ENCODE measurements around the gene MED26. TPM values are rescaled to one million over a fixed set of nuclear protein-coding genes. Genes with fewer than 3 reads are reported as not detected.
A peak's percentile ranks its signal among the peaks of the same experiment; 100 is the strongest.

MED26 gene
- total RNA-seq, 4 donors from 2014 or later: 12.0 to 16.6 (median 14.5) TPM

GRCh38 chr19:16541526-16542044 is 86.4 kb downstream of the MED26 start:
- no peak for DNase-seq (ENCODE audit: low spot score in 2 of 2)
- peak overlapping the region; percentile 94 for H3K4me3 ChIP-seq (ENCODE audit: low read depth, poor library complexity, severe bottlenecking)
- 0 to 1% methylated on average over 22 to 29 of the region's 29 CpGs for WGBS, 2 donors
- intact Hi-C loops (cut with DNase I; ENCODE audit: low total_unique reads): no loop called here
- no peak for TF ChIP-seq POLR2A (IDR thresholded peaks at IDR 0.05)
- TF ChIP-seq, protein P1, sequence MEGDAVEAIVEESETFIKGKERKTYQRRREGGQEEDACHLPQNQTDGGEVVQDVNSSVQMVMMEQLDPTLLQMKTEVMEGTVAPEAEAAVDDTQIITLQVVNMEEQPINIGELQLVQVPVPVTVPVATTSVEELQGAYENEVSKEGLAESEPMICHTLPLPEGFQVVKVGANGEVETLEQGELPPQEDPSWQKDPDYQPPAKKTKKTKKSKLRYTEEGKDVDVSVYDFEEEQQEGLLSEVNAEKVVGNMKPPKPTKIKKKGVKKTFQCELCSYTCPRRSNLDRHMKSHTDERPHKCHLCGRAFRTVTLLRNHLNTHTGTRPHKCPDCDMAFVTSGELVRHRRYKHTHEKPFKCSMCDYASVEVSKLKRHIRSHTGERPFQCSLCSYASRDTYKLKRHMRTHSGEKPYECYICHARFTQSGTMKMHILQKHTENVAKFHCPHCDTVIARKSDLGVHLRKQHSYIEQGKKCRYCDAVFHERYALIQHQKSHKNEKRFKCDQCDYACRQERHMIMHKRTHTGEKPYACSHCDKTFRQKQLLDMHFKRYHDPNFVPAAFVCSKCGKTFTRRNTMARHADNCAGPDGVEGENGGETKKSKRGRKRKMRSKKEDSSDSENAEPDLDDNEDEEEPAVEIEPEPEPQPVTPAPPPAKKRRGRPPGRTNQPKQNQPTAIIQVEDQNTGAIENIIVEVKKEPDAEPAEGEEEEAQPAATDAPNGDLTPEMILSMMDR (IDR thresholded peaks at IDR 0.05): no peak

DNA sequence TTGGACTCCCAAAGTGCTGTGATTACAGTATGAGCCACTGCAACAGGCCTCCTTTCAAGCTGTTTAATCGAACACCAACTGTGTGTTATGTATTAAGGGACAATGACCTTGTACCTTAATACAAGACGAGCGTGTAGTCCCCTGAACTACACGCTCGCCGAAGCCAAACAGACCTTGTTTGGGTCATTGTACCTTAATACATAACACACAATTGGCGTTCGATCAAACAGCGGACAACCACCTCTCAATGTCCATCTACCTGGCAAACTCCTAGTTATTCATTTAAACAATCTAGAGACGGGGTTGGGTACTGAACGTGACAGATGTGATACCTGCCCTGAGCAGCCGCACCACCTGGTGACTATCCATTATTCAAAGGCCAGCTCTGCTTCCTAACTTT is 87.1 kb downstream of the MED26 start:
- TF ChIP-seq, protein P1 (IDR thresholded peaks at IDR 0.05): no peak
- no peak for TF ChIP-seq POLR2A (IDR thresholded peaks at IDR 0.05)
- no peak for DNase-seq (ENCODE audit: low spot score in 2 of 2)
- no peak overlapping the region for H3K4me3 ChIP-seq (ENCODE audit: low read depth, poor library complexity, severe bottlenecking)
- intact Hi-C loops (cut with DNase I; ENCODE audit: low total_unique reads): no loop called here
- 82 to 83% methylated on average over 12 of the region's 12 CpGs for WGBS, 2 donors

- TF ChIP-seq POLR2A (IDR thresholded peaks at IDR 0.05): no peak
- TF ChIP-seq, protein P1 (IDR thresholded peaks at IDR 0.05): no peak
- WGBS, 2 donors: 88 to 91% methylated on average over 13 of the region's 13 CpGs
- intact Hi-C loops (cut with DNase I; ENCODE audit: low total_unique reads): no loop called here
- H3K4me3 ChIP-seq (ENCODE audit: low read depth, poor library complexity, severe bottlenecking): no peak overlapping the region
- DNase-seq (ENCODE audit: low spot score in 2 of 2): no peak
Observed at GRCh38 chr19:16537111-16537510, 90.9 kb downstream of the MED26 start.

- TF ChIP-seq POLR2A (IDR thresholded peaks at IDR 0.05): no peak
- TF ChIP-seq, protein P1 (IDR thresholded peaks at IDR 0.05): no peak
- no peak for DNase-seq (ENCODE audit: low spot score in 2 of 2)
- no peak overlapping the region for H3K4me3 ChIP-seq (ENCODE audit: low read depth, poor library complexity, severe bottlenecking)
- intact Hi-C loops (cut with DNase I; ENCODE audit: low total_unique reads): no loop called here
- 91 to 94% methylated on average over 9 of the region's 9 CpGs for WGBS, 2 donors
Observed at GRCh38 chr19:16536130-16536529, 91.9 kb downstream of the MED26 start.

DNA sequence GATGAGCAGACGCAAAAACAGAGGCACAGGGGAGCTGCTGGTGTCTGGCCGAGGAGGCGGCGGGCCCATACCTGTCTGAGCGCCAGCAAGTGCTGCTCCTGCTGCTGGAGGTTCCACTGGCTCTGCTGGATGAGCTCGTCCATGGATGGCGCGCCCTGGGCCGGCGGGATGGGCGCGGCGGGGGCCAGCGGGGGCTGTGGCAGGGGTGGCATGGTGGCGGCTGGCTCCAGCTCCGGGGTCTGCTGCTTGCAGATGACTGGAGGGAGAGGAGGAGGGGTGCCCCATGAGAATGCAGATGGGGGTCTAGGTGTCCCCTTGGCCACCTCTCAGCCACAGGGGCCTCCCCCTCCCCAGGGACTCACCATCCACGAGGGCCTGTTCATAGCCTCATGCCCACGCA is 92.6 kb downstream of the MED26 start:
- 90 to 93% methylated on average over 17 to 18 of the region's 18 CpGs for WGBS, 2 donors
- DNase-seq (ENCODE audit: low spot score in 2 of 2): no peak
- TF ChIP-seq, protein P1 (IDR thresholded peaks at IDR 0.05): no peak
- no peak for TF ChIP-seq POLR2A (IDR thresholded peaks at IDR 0.05)
- intact Hi-C loops (cut with DNase I; ENCODE audit: low total_unique reads): no loop called here
- H3K4me3 ChIP-seq (ENCODE audit: low read depth, poor library complexity, severe bottlenecking): no peak overlapping the region

All from lower leg skin (tissue), 4 donors.